Peyer's patch (tissue), 4 donors: Measurements from ENCODE around the gene SLC28A3.

ENCODE experiments used
- CTCF ChIP-seq, 6 experiments: fragments of 450-650 bp in 4 of 6; fragments of 200-600 bp in 2 of 6; sonication (generic) in 1 of 6; IDR thresholded peaks; one replicate each; pipeline ENCODE4 v1.5.1; 2017 to 2019; ENCODE audit warnings: antibody characterized with exemption in 6 of 6, mild to moderate bottlenecking in 3 of 6, moderate library complexity in 1 of 6
- POLR2A ChIP-seq, 2 donors: fragments of 450-650 bp; IDR thresholded peaks; one replicate each; pipeline ENCODE4 v1.5.1; 2017; ENCODE audit warnings: antibody characterized with exemption in 2 of 2, mild to moderate bottlenecking in 2 of 2, moderate library complexity in 2 of 2

- TF ChIP-seq POLR2A (IDR thresholded peaks at IDR 0.05) (no peak), CTCF (IDR thresholded peaks at IDR 0.05) (no peak)
Observed at GRCh38 chr9:84301851-84302250, 38.7 kb downstream of the SLC28A3 start.
